HL-60 (cell line): Measurements from ENCODE around the gene RAB36.

Source experiments
- POLR2AphosphoS5 ChIP-seq: IDR thresholded peaks from 2 replicates; pipeline ENCODE4 v1.6.1; 2012; ENCODE audit warnings: low read depth
- TF ChIP-seq, protein P1 (sequence below): IDR thresholded peaks from one replicate; pipeline ENCODE4 v1.5.1; 2011; ENCODE audit warnings: low read length, control low read depth, inconsistent platforms; ENCODE audit not compliant: insufficient read depth
- TF ChIP-seq, protein P2 (sequence below): IDR thresholded peaks from 2 replicates; pipeline ENCODE4 v1.6.1; 2012; ENCODE audit warnings: low read depth; ENCODE audit not compliant: insufficient replicate concordance

- TF ChIP-seq, protein P1, sequence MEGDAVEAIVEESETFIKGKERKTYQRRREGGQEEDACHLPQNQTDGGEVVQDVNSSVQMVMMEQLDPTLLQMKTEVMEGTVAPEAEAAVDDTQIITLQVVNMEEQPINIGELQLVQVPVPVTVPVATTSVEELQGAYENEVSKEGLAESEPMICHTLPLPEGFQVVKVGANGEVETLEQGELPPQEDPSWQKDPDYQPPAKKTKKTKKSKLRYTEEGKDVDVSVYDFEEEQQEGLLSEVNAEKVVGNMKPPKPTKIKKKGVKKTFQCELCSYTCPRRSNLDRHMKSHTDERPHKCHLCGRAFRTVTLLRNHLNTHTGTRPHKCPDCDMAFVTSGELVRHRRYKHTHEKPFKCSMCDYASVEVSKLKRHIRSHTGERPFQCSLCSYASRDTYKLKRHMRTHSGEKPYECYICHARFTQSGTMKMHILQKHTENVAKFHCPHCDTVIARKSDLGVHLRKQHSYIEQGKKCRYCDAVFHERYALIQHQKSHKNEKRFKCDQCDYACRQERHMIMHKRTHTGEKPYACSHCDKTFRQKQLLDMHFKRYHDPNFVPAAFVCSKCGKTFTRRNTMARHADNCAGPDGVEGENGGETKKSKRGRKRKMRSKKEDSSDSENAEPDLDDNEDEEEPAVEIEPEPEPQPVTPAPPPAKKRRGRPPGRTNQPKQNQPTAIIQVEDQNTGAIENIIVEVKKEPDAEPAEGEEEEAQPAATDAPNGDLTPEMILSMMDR, result no peak
- no peak for TF ChIP-seq POLR2AphosphoS5
- TF ChIP-seq, protein P2, sequence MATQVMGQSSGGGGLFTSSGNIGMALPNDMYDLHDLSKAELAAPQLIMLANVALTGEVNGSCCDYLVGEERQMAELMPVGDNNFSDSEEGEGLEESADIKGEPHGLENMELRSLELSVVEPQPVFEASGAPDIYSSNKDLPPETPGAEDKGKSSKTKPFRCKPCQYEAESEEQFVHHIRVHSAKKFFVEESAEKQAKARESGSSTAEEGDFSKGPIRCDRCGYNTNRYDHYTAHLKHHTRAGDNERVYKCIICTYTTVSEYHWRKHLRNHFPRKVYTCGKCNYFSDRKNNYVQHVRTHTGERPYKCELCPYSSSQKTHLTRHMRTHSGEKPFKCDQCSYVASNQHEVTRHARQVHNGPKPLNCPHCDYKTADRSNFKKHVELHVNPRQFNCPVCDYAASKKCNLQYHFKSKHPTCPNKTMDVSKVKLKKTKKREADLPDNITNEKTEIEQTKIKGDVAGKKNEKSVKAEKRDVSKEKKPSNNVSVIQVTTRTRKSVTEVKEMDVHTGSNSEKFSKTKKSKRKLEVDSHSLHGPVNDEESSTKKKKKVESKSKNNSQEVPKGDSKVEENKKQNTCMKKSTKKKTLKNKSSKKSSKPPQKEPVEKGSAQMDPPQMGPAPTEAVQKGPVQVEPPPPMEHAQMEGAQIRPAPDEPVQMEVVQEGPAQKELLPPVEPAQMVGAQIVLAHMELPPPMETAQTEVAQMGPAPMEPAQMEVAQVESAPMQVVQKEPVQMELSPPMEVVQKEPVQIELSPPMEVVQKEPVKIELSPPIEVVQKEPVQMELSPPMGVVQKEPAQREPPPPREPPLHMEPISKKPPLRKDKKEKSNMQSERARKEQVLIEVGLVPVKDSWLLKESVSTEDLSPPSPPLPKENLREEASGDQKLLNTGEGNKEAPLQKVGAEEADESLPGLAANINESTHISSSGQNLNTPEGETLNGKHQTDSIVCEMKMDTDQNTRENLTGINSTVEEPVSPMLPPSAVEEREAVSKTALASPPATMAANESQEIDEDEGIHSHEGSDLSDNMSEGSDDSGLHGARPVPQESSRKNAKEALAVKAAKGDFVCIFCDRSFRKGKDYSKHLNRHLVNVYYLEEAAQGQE, result no peak
Observed at GRCh38 chr22:23175817-23176644, 30.8 kb downstream of the RAB36 start.
